Measurements from ENCODE around the gene DCLK3.
A peak's percentile ranks its signal among the peaks of the same experiment; 100 is the strongest.

DCLK3 gene

GRCh38 chr3:36765104-36765503 is 751 bp upstream of the DCLK3 start:
- no peak for DNase-seq

GRCh38 chr3:36764704-36765038 is 318 bp upstream of the DCLK3 start:
- DNase-seq = no peak

- DNase-seq = peak; percentile 14
Measured at GRCh38 chr3:36762918-36763849, 1.2 kb downstream of the DCLK3 start.

DNA sequence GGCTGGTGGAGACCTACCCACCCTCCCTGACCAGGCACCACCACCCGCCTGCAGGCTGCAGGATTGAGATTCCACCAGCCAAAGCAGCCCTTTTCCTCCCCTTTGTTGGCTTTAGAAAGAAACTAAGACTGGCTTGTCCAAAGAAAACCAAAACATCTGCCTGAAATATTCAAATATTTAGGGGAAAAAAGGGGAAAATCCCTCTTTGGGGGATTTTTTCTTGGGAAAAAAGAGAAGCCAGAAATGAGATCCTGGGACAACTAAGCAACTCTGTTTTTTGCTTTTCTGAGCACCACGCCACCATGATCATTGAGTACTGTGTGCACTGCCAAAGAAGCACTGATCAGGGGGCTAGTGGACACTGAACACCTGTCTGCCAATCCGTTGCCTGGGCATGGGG is 2.6 kb downstream of the DCLK3 start:
- DNase-seq = no peak

DNA sequence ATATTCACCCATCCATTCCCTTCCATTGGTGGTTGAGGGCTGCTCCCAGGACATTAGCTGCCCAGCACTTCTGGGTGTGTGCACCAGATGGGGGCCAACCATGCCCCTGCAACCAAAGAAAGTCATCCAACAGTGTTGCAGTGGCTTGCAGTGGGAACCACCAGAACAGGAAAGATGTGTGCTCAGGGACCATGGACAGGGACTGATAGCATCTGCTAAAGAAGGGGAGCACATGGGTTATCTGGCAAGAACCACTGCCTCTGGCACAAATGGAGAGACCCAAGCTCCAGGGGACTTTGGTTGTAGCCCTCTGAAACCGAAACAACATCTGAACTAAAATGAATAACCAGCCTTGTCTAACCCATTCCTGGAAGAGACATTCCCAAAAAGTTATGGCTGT is 8.1 kb downstream of the DCLK3 start:
- DNase-seq = no peak

GRCh38 chr3:36751326-36751725 is 13.0 kb downstream of the DCLK3 start:
- DNase-seq = no peak

- DNase-seq = no peak
Measured at GRCh38 chr3:36750737-36751136, 13.6 kb downstream of the DCLK3 start.

DNA sequence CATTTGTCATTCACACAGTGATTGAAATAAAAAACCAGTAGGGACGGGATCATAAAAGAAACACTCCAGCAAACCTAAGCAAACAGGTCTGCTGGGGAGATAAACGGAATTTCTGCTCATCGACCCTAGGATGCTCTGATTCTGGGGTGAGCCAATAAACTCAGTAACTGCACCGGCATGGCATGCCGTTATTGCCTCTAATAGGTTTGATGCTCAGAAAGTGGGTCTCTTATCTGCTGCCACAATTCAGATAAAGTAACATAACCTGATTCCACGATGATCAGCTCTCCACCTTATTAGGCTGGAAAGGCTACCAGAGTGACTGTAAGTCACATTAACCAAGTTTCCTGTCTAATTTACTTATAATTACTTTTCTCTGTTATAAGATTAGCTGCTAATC is 19.6 kb downstream of the DCLK3 start:
- no peak for DNase-seq

DNA sequence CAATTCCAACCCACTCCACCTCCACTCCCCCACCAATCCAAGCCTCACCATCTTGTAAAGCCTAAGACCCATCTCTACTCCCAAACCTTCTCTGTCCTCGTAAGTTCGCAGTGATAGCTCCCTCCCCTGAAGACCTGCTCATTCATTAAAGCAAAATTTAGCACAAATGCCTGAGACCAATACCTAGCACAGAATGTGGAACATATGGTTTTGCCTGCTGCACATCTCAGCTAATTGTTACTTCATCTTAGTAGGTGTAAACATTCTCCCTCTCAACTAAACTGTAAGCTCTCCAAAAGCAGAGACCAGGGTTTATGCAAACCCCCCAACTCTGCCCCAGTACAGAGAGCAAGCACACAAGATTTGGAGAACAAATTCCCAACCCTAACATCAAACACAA is 20.5 kb downstream of the DCLK3 start:
- no peak for DNase-seq

DNA sequence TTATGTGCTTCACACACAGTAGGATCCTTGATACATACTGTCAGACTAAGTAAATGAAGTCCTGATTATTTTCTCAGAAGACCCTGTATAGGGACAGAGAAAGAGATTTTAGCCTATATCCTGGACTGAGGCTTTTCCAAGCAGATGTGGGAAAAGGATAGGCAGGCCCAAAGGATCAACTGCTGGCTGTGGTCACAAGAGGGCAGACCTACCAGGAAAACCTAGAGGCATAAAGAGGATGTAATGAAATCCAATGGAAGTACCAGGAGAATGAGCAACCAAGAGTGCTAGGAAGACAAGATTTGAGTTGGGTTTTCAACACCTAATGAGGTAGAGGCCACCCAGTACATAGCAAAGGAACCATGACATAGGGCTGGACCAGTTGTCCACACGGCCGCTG is 23.1 kb downstream of the DCLK3 start:
- no peak for DNase-seq

- DNase-seq = no peak
Measured at GRCh38 chr3:36740787-36741186, 23.6 kb downstream of the DCLK3 start.

GRCh38 chr3:36738702-36739101 is 25.7 kb downstream of the DCLK3 start:
- no peak for DNase-seq

DNA sequence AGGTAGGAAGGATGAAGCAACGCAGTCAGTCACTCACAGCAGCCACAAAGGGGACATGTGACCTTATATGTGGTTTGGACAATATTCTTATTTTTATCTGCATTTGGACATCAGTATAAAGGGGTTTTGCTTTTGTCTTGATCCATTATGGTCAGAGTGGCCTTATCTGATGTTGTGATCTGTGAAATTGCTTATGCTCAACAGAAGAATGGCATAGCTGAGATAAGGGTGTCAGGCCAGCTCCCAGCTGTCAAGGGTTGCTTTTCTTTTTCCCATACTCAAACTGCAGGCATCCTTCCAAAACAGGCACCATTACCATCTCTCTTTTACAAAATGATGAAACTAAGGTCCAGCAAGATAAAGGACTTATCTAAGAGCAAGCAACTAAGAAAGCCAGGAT is 28.1 kb downstream of the DCLK3 start:
- no peak for DNase-seq

DNA sequence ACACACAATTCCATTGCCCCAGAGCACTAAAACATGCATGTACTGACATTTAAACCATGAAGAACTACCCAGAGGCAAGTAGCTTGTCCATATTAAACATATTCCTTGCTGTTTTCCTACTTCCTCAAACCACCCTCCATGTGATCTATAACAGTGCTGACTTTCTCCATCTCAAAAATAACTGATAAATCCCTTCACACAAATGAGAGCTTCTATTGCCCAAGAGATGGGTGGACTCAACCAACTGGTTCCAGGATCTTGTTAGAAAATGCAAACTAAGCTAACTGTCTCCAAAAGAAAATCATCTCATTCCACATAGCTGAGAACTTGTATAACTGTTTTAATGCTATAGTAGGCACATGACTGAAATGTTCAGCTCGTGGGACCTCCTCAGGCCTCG is 29.6 kb downstream of the DCLK3 start:
- no peak for DNase-seq

DNA sequence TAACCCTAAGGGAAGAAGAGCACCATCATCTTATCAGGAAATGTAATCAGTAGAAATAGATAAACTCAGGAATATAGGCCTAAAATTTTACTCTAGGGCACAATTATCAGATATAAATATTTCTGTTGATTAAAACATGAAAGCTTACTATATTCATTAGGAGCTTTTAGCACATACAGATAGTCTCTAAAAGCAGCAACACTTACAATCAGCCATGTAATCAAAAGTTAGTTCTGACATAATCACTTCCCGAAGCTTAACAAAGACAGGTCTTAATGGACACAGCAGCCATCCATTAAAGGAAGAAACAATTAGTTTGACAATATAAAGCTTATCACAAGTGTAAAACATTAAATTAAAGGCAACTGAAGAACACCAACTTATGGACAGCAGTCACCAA is 30.6 kb downstream of the DCLK3 start:
- no peak for DNase-seq

- no peak for DNase-seq
Measured at GRCh38 chr3:36733162-36733696, 31.1 kb downstream of the DCLK3 start.

GRCh38 chr3:36730966-36731365 is 33.4 kb downstream of the DCLK3 start:
- DNase-seq = no peak

GRCh38 chr3:36729204-36730056 is 34.9 kb downstream of the DCLK3 start:
- no peak for DNase-seq

DNA sequence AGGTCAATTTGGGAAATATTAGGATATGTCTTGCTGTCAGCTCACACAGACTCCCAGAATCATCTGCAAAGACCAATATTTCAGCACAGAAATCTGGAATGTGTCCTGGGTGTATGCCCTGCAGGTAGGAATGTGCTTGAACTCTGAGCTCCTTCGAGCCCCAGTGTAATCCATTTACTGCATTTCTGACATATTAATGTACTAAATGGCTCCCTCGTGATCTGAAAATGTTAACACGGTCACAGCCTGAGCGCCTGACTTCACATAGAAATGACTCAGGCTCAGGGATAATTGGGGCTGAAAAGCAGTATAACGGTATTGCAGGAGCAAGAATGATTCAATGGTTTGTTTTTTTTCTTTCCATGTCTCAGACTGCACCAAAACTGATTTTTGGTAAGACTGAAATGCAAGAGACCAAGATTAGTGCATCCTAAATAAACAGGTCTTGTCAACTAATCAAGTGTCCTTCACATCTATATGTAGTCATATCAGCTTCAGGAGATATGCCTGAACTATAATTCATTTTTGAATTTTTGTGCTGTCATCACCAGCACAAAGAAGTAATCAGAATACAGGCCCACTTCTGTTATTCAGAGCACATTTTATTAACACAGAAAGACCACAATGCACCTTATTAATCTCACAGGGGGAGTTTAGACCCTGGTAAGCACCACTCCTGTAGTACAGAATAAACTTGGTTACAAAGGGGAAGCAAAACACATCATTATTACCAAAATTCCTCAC is 49.8 kb downstream of the DCLK3 start:
- DNase-seq = no peak

DNA sequence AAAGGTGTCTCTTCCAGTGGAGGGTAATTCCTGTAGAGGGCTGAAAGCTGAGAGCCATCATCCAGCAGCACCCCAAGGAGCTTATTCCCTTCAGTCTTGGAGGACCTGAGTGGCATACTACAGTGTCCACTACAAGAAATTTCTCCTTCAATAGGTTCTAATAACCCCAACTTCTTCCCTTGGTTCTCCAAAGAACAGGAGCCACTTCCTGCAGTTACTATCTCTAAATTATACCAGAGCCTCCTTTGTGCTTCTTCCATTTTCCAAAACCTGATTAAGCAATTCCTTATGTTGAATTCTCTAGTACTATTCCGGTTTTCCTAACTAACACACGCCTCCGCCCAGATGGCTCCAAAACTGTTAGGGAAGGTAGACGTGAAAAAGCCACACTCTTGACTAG is 50.4 kb downstream of the DCLK3 start:
- DNase-seq = no peak

- DNase-seq = no peak
Measured at GRCh38 chr3:36710606-36711005, 53.7 kb downstream of the DCLK3 start.

GRCh38 chr3:36709826-36710365 is 54.5 kb downstream of the DCLK3 start:
- DNase-seq = no peak

DNA sequence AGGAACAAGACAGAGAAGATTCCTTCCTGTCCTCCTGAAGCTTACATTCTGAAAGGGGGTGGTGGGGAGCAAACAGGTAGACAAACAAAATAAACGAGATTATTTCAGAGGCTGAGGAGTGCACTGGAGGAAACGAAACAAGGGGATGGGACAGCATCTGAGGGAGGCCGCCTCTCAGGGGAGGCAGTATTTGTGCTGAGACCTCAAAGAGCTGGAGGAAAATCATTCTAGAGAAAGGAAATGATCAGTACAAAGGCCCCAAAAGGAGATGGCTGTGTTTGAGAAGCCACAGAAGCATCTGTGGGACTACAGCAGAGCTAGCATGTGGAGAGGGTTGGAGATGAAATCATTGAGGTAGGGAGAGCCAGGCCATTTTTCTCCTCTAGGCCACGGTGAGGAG is 55.1 kb downstream of the DCLK3 start:
- DNase-seq = no peak
